Measurements from ENCODE around the gene DDX51.
A peak's percentile ranks its signal among the peaks of the same experiment; 100 is the strongest.
"Not testable (repeated sequence)": the region's sequence is repeated elsewhere in the genome, so short reads cannot be mapped to it uniquely, and the experiment has no call there.

The DDX51 gene

GRCh38 chr12:132153501-132154340, 9.6 kb upstream of the DDX51 start:
- DNase-seq (ENCODE audit: low spot score), result peak; percentile 91

- DNase-seq (ENCODE audit: low spot score), result no peak
Observed at GRCh38 chr12:132152953-132153352, 8.8 kb upstream of the DDX51 start.

GRCh38 chr12:132152411-132152821, 8.3 kb upstream of the DDX51 start:
- no peak for DNase-seq (ENCODE audit: low spot score)

GRCh38 chr12:132151766-132152410, 7.8 kb upstream of the DDX51 start:
- DNase-seq (ENCODE audit: low spot score), result no peak

GRCh38 chr12:132151145-132151765, 7.1 kb upstream of the DDX51 start:
- DNase-seq (ENCODE audit: low spot score), result no peak

- DNase-seq (ENCODE audit: low spot score), result no peak
Observed at GRCh38 chr12:132150780-132151144, 6.6 kb upstream of the DDX51 start.

- not testable (repeated sequence) for DNase-seq (ENCODE audit: low spot score)
Observed at GRCh38 chr12:132149526-132149925, 5.4 kb upstream of the DDX51 start.

- DNase-seq (ENCODE audit: low spot score), result no peak
Observed at GRCh38 chr12:132148368-132149045, 4.4 kb upstream of the DDX51 start.

- DNase-seq (ENCODE audit: low spot score), result no peak
Observed at GRCh38 chr12:132147423-132148367, 3.6 kb upstream of the DDX51 start.

- no peak for DNase-seq (ENCODE audit: low spot score)
Observed at GRCh38 chr12:132146772-132147422, 2.8 kb upstream of the DDX51 start.

- no peak for DNase-seq (ENCODE audit: low spot score)
Observed at GRCh38 chr12:132146098-132146497, 2.0 kb upstream of the DDX51 start.

- DNase-seq (ENCODE audit: low spot score), result no peak
Observed at GRCh38 chr12:132145334-132145733, 1.2 kb upstream of the DDX51 start.

- no peak for DNase-seq (ENCODE audit: low spot score)
Observed at GRCh38 chr12:132144810-132145168, 670 bp upstream of the DDX51 start.

GRCh38 chr12:132143336-132144071, 615 bp downstream of the DDX51 start:
- no peak for DNase-seq (ENCODE audit: low spot score)

GRCh38 chr12:132142679-132143335, 1.3 kb downstream of the DDX51 start:
- DNase-seq (ENCODE audit: low spot score), result no peak

- DNase-seq (ENCODE audit: low spot score), result no peak
Observed at GRCh38 chr12:132141976-132142678, 2.0 kb downstream of the DDX51 start.

GRCh38 chr12:132140918-132141841, 2.9 kb downstream of the DDX51 start:
- DNase-seq (ENCODE audit: low spot score), result no peak

GRCh38 chr12:132140501-132140900, 3.6 kb downstream of the DDX51 start:
- no peak for DNase-seq (ENCODE audit: low spot score)
